Fibroblast of lung (primary cell): ENCODE results near the gene NT5DC1. TPM values are rescaled to one million over a fixed set of nuclear protein-coding genes. Genes with fewer than 3 reads are reported as not detected.

Experiments used
- DNase-seq, 2 donors: peaks; one replicate each; pipeline versions ENCODE4 v3.0.0 to v3.0.0-alpha.2; 2010; ENCODE audit warnings: low read depth in 2 of 2
- H2AFZ ChIP-seq: 2 replicates; pipeline ENCODE4 v1.5.1; 2012; ENCODE audit warnings: low read length, control low read depth, inconsistent platforms
- H3K27ac ChIP-seq: 2 replicates; pipeline ENCODE4 v1.5.1; 2011; ENCODE audit warnings: low read length, control low read depth; ENCODE audit not compliant: insufficient read depth
- H3K27me3 ChIP-seq: 2 replicates; pipeline ENCODE4 v1.5.1; 2011; ENCODE audit warnings: mild to moderate bottlenecking, low read length; ENCODE audit not compliant: control insufficient read depth, insufficient read depth
- H3K36me3 ChIP-seq: 2 replicates; pipeline ENCODE4 v1.5.1; 2011; ENCODE audit warnings: low read length; ENCODE audit not compliant: control insufficient read depth, insufficient read depth
- H3K4me1 ChIP-seq: 2 replicates; pipeline ENCODE4 v1.5.1; 2011; ENCODE audit warnings: low read length; ENCODE audit not compliant: control insufficient read depth, insufficient read depth; ENCODE audit errors: extremely low read depth
- H3K4me2 ChIP-seq: 2 replicates; pipeline ENCODE4 v1.5.1; 2011; ENCODE audit warnings: low read length, control low read depth; ENCODE audit not compliant: insufficient read depth; ENCODE audit errors: extremely low read depth
- H3K4me3 ChIP-seq, 4 experiments: fragments of 200-600 bp in 1 of 4; sonication (generic) in 1 of 4; replicated peaks in 1 of 4; 2 replicates each; pipeline ENCODE4 v1.5.1; 2011 to 2016; ENCODE audit warnings: low read length in 4 of 4, low read depth in 3 of 4, mild to moderate bottlenecking in 3 of 4, control low read depth in 2 of 4, inconsistent platforms in 1 of 4, mixed read lengths in 1 of 4; ENCODE audit not compliant: insufficient read depth in 1 of 4; ENCODE audit errors: control extremely low read depth in 1 of 4
- H3K79me2 ChIP-seq: 2 replicates; pipeline ENCODE4 v1.5.1; 2012; ENCODE audit warnings: mild to moderate bottlenecking, low read length, inconsistent platforms; ENCODE audit not compliant: control insufficient read depth, insufficient read depth
- H3K9ac ChIP-seq: 2 replicates; pipeline ENCODE4 v1.5.1; 2011; ENCODE audit warnings: mild to moderate bottlenecking, low read length, control low read depth; ENCODE audit not compliant: insufficient read depth
- H3K9me3 ChIP-seq: 2 replicates; pipeline ENCODE4 v1.5.1; 2012; ENCODE audit warnings: low read depth, low read length; ENCODE audit not compliant: control insufficient read depth, insufficient read depth
- H4K20me1 ChIP-seq: 2 replicates; pipeline ENCODE4 v1.5.1; 2011; ENCODE audit warnings: low read length; ENCODE audit not compliant: control insufficient read depth, insufficient read depth; ENCODE audit errors: extremely low read depth
- CTCF ChIP-seq, 2 donors: IDR thresholded peaks in 1 of 2; conservative IDR thresholded peaks in 1 of 2; 1 replicate in 1 of 2; 2 replicates in 1 of 2; pipeline ENCODE4 v1.5.1; 2011 to 2012; ENCODE audit warnings: low read length in 2 of 2, control low read depth in 1 of 2, inconsistent platforms in 1 of 2, low read depth in 1 of 2, mild to moderate bottlenecking in 1 of 2
- EZH2 ChIP-seq: IDR thresholded peaks from 2 replicates; pipeline ENCODE4 v1.5.1; 2012; ENCODE audit warnings: low read length, control low read depth, mild to moderate bottlenecking; ENCODE audit errors: missing control alignments
- polyA plus RNA-seq, 2 donors: library from polyadenylated mRNA; depleted of rRNA in 1 of 2; stranded (reverse) in 1 of 2; unstranded in 1 of 2; fragments of >200 nt; gene quantifications; 2 replicates each; pipeline ENCODE4 v1.2.1, GENCODE V29; 2011 to 2012; ENCODE audit warnings: missing spikeins in 1 of 2
- total RNA-seq: library from RNA; depleted of rRNA; stranded (reverse); fragments of >200 nt; gene quantifications from 2 replicates; pipeline ENCODE4 v1.2.1, GENCODE V29; 2014

The NT5DC1 gene
- total and polyA plus RNA-seq, 2 donors (not counting 1 experiment from before 2014, with no cell fraction given) = 8.1 to 17.9 TPM

- Histone ChIP-seq H2AFZ (no peak overlapping the region), H3K9me3 (no peaks in the 10 kb centered on the region), H3K4me2 (no peak overlapping the region), H3K4me3 (no peak overlapping the region), H3K79me2 (no peaks in the 10 kb centered on the region), H3K36me3 (no peaks in the 10 kb centered on the region), H3K9ac (no peak overlapping the region), H3K27me3 (no peaks in the 10 kb centered on the region), H3K27ac (no peak overlapping the region), H4K20me1 (no peaks in the 10 kb centered on the region), H3K4me1 (no peaks in the 10 kb centered on the region)
- TF ChIP-seq CTCF (conservative IDR thresholded peaks at IDR 0.05 in 1 of 2, IDR thresholded peaks at IDR 0.05 in 1 of 2; ENCODE audit: low read depth in 1 of 2, low read length in 2 of 2) (no peak), EZH2 (no peak)
- no peak for DNase-seq
These were observed 42.9 kb upstream of the NT5DC1 start for GRCh38 chr6:116057766-116058165.

- H3K4me2 ChIP-seq = peak overlapping the region; percentile 72
- H2AFZ ChIP-seq = peak overlapping the region; percentile 74
- no peak overlapping the region for H3K9ac ChIP-seq
- peak; percentile 7 to 11 for DNase-seq
- peak overlapping the region; percentile 2 to 64 (median 28) for H3K4me3 ChIP-seq
- no peaks in the 10 kb centered on the region for H3K9me3 ChIP-seq
- no peaks in the 10 kb centered on the region for H3K36me3 ChIP-seq
- TF ChIP-seq CTCF (conservative IDR thresholded peaks at IDR 0.05 in 1 of 2, IDR thresholded peaks at IDR 0.05 in 1 of 2; ENCODE audit: low read depth in 1 of 2, low read length in 2 of 2) (no peak), EZH2 (no peak)
- H3K27ac ChIP-seq = no peak overlapping the region
- H3K27me3 ChIP-seq = no peaks in the 10 kb centered on the region
- H3K79me2 ChIP-seq = no peaks in the 10 kb centered on the region
- H4K20me1 ChIP-seq = no peaks in the 10 kb centered on the region
- no peaks in the 10 kb centered on the region for H3K4me1 ChIP-seq
These were observed 40.7 kb upstream of the NT5DC1 start for GRCh38 chr6:116059713-116060571.

- peak in 1 of 2 donors; percentile 36 for TF ChIP-seq CTCF (conservative IDR thresholded peaks at IDR 0.05 in 1 of 2, IDR thresholded peaks at IDR 0.05 in 1 of 2; ENCODE audit: low read depth in 1 of 2, low read length in 2 of 2)
- TF ChIP-seq EZH2 = no peak
- Histone ChIP-seq H4K20me1 (no peaks in the 10 kb centered on the region), H3K4me1 (no peaks in the 10 kb centered on the region), H3K79me2 (no peaks in the 10 kb centered on the region), H3K4me2 (peak within 1 kb of the TSS; percentile 72), H3K4me3 (peak within 1 kb of the TSS; percentile 2 to 64 (median 28)), H3K27me3 (no peaks in the 10 kb centered on the region), H3K27ac (no peak within 1 kb of the TSS), H3K9me3 (no peaks in the 10 kb centered on the region), H3K9ac (no peak within 1 kb of the TSS), H2AFZ (peak within 1 kb of the TSS; percentile 74), H3K36me3 (no peaks in the 10 kb centered on the region)
- peak in 1 of 2 donors; percentile 51 for DNase-seq
These were observed 39.9 kb upstream of the NT5DC1 start, which contains the start of gene FRK for GRCh38 chr6:116060572-116061283. Gene FRK (minus strand): TSS chr6:116060891. CDS start chr6:116060311, 580 bp downstream.
